HG03469 (cell line): ENCODE results near the gene GPR6.

Source experiments
- ATAC-seq: cut with Tn5 transposase; IDR thresholded peaks from one replicate; pipeline ENCODE4 v1.9.1; 2021; ENCODE audit warnings: mild to moderate bottlenecking, moderate library complexity, moderate number of reproducible peaks; ENCODE audit not compliant: unreplicated experiment

Gene GPR6

DNA sequence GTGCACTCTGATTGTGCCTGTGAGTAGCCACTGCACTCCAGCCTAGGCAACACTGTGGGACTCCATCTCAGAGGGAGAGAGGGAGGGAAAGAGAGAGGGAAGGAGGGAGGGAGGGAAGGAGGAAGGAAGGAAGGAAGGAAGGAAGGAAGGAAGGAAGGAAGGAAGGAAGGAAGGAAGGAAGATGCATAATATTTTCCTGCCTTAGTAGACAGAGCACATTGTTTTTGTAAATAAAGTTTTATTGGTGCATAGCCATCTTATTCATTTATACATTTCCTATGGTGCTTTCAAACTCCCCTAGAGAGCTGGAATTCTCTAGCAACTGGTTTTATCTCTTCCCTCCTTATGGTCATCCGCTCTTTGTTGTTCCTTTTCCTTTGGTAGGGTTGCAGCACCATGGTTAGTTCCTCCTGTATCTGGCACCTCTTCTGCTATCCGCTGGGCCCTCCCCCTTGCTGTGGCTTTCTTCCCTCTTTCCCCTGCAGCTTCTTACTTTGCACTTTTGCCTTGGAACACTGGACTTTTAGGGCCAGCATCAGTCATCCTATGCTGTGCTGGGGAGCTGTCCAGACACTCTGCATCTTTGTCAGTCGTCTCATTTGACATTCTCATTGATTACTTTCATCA is 20.2 kb downstream of the GPR6 start:
- ATAC-seq, result no peak

DNA sequence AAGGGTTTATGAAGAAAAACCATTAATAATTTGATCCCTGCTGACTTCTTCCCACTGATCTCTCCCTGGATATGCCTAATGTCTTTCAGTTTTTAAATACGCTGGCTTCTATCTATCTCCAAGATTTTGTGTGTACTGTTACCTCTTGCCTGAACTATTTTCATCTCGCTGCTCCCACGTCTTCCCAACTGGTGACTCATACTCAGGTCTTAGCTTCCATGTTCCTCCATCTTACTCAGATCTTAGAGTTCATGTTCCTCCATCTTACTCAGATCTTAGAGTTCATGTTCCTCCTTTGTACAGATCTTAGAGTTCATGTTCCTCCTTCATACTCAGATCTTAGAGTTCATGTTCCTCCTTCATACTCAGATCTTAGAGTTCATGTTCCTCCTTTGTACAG is 21.6 kb downstream of the GPR6 start:
- no peak for ATAC-seq

DNA sequence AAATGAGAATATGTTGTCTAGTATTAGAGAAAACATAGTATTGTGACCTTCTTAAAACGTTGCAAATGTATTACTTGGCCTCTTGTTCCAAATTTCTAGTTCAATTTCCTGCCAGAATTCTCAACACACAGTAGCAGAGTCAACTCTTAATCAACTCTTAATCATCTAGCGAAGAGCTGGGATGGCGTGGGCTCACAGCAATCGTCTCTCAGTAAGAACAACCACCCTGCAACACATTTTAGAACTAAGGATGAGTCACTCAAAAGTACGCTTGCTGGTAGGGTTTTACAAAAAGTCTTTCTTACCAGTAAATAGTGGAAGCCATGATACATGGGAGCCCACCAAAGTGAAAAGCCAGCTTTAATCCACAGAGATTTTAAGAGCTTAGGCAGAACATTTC is 24.6 kb downstream of the GPR6 start:
- no peak for ATAC-seq

DNA sequence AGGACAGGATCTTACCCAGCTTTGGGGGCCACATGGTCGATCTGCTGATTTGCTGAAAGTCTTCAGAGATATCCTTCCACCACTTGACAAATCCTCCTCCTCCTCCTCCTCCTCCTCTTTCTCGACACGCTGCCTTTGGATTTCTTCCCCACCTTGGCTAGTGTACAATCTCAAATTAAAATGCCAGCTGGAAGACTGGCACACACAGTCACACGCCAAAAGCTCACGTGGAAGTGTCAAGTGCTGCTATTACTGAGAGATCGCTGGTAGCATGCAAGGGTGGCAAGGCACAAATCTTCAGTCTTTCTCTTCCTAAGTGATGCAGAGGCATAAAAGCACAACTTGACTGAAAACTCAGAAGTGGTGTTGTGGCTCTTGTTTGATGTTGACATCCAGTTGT is 35.3 kb downstream of the GPR6 start:
- ATAC-seq, result no peak

DNA sequence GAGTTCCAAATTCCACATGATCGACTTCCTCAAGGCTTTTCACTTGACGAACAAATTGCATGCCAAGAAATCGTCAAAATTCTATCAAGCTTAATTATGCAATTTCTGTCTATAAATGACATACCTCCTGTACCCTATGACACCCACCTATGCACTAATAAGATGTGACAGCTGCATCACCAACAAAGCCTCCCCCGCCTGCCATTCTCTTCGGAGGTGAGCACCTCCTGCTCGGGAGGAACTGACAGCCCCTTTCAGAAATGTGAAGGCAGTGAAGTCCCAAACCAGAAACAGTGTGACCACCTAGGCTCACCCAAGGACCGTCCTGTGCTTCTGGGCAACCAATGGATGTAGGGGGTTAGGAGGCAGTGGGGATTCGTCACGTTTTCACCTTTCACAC is 37.1 kb downstream of the GPR6 start:
- ATAC-seq, result no peak

DNA sequence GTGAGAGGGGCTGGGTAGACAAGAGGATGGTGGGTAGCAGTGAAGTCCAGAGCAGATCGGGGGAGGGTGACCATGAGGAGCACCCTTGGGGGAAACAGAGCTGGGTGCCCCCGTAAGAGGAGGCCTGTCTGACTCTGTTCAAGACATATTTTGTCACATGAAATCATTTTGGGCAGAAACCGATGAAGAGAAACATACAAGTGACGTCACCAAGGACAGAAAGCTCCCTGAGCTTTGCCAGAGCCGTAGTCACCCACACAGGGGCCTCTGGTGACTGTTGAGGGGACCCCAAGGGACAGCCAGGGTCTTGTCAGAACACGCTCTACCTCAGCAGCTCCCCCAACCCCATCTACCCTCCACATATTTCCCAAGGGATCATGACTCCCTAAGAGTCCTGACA is 39.2 kb downstream of the GPR6 start:
- no peak for ATAC-seq

DNA sequence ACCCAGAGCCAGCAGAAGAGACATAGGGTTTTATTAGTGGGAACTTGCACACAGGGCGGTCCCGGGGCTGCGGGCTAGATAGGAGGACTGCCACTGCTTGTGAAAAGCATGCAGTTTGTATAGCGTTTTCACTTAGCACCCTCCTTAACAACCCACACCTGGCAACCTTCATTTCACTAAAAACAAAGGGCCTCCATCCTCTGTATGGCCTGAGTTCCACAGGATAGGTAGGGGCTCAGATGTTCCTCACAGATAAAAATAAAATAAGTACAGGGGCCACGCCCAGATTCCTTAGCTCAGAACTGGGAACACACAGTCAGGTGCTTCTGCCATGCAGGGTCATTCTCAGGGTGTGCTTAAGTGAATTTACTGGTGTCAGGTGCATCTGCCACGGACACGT is 39.8 kb downstream of the GPR6 start:
- no peak for ATAC-seq

DNA sequence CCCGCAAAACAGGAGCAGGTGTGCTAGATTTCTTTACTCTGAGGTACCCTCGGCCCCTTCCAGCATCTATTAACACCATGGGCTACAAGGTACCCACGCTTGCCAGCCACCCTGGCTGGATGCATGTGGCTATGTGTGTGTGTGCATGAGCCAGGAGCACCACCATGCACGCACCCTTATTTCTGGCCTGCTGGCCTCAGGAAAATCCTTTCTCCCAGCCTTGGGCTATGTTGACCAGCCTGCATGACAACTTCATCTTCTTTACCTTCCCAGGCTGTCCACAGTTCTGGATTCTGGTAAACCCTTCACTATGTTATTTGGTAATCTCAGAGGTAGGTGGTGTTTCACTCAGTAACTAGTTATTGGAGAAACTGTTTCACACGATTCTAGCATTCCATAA is 40.4 kb downstream of the GPR6 start:
- no peak for ATAC-seq

DNA sequence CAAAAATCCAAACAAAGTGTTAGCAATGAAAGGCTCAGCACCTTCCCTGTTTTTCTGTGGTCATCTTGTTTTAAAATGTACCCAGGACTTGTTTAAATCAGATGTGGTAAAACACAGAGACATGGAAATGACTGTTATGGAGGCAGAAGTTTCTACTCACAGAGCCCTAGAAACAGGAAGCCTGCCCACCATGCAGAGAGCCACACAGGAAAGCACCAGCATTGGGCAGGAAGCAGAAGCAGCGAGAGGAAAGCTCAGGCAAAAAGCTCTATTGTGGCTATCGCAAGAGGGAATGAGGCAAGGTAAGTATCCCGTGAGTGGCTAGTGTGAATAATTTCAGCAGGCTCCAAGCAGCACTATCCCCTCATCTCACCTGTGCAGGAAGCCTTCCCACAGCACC is 42.8 kb downstream of the GPR6 start:
- no peak for ATAC-seq

DNA sequence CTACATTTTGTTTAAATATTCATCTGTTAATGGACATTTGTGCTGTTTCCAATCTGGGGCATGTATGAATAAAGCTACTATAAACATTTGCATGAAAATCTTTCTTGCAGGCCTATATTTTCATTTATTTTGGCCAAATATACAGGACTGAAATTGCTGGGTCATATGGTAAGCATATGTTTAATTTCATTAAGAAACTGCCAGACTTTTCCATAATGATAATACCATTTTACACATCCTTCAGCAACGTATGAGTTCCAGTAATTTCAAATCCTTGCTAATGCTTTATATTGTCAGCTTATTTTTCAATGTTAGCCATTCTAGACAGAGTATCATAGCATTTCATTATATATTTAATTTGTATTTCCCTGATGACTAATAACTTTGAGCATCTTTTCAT is 51.0 kb downstream of the GPR6 start:
- no peak for ATAC-seq
